H1 (cell line): ENCODE measurements around the gene EEPD1. TPM values are rescaled to one million over a fixed set of nuclear protein-coding genes. Genes with fewer than 3 reads are reported as not detected.

Source experiments
- CTCF ChIA-PET: fragments of 300-600 bp; sonication (Branson Sonifier 250); formaldehyde crosslinking; loops from one replicate; lab custom pipeline; 2021; ENCODE audit not compliant: partially characterized antibody; lab: Charles Lee
- POLR2A ChIA-PET: fragments of 300-600 bp; sonication (Branson Sonifier 250); formaldehyde crosslinking; loops from one replicate; lab custom pipeline; 2021; ENCODE audit warnings: inconsistent platforms; ENCODE audit not compliant: partially characterized antibody; lab: Charles Lee
- DNase-seq, 2 experiments: peaks; one replicate each; pipeline versions ENCODE4 v3.0.0 to v3.0.0-alpha.2; 2010 to 2022; ENCODE audit warnings: low spot score in 2 of 2, low read depth in 1 of 2, mixed read lengths in 1 of 2
- FAIRE-seq: peaks from 2 replicates; lab custom pipeline; 2011; peaks lifted over from hg19 to GRCh38; lab: Jason Lieb, UNC
- H2AFZ ChIP-seq: 2 replicates; pipeline ENCODE4 v1.8.1; 2012; ENCODE audit warnings: low read length, inconsistent platforms
- H2AK5ac ChIP-seq: 2 replicates; pipeline ENCODE4 v1.6.1; 2013; ENCODE audit warnings: low read depth, low read length
- H2BK120ac ChIP-seq: replicated peaks from 2 replicates; pipeline ENCODE3; 2013; ENCODE audit warnings: low read depth, low read length, inconsistent platforms
- H2BK12ac ChIP-seq: 2 replicates; pipeline ENCODE4 v1.6.1; 2013; ENCODE audit warnings: low read depth, low read length
- H2BK15ac ChIP-seq: 2 replicates; pipeline ENCODE4 v1.6.1; 2013; ENCODE audit warnings: low read length
- H2BK20ac ChIP-seq: 2 replicates; pipeline ENCODE4 v1.6.1; 2013; ENCODE audit warnings: low read length
- H2BK5ac ChIP-seq: 2 replicates; pipeline ENCODE4 v1.6.1; 2013; ENCODE audit warnings: low read depth, low read length
- H3K14ac ChIP-seq: 2 replicates; pipeline ENCODE4 v1.6.1; 2013; ENCODE audit warnings: inconsistent platforms; ENCODE audit not compliant: insufficient read length
- H3K18ac ChIP-seq: 2 replicates; pipeline ENCODE4 v1.6.1; 2013; ENCODE audit warnings: low read length; ENCODE audit errors: extremely low read depth
- H3K23ac ChIP-seq: 2 replicates; pipeline ENCODE4 v1.6.1; 2013; ENCODE audit warnings: inconsistent platforms; ENCODE audit not compliant: insufficient read length
- H3K23me2 ChIP-seq: 2 replicates; pipeline ENCODE4 v1.6.1; 2013; ENCODE audit warnings: low read depth, low read length
- H3K27ac ChIP-seq: 2 replicates; pipeline ENCODE4 v1.6.1; 2011; ENCODE audit warnings: low read depth, low read length, inconsistent platforms
- H3K27me3 ChIP-seq, 4 experiments: replicated peaks in 1 of 4; 1 replicate in 1 of 4; 2 replicates in 3 of 4; pipeline versions ENCODE4 v1.6.1 to v1.8.1; 2011 to 2013; ENCODE audit warnings: low read length in 3 of 4, mild to moderate bottlenecking in 3 of 4, inconsistent platforms in 2 of 4, mixed read lengths in 2 of 4, moderate library complexity in 1 of 4; ENCODE audit not compliant: control insufficient read depth in 3 of 4, insufficient read depth in 3 of 4; ENCODE audit errors: extremely low read depth in 1 of 4
- H3K36me3 ChIP-seq, 4 experiments: 2 replicates each; pipeline versions ENCODE4 v1.6.1 to v1.8.1; 2011 to 2013; ENCODE audit warnings: mild to moderate bottlenecking in 4 of 4, low read length in 3 of 4, moderate library complexity in 2 of 4, control low read depth in 1 of 4, inconsistent platforms in 1 of 4; ENCODE audit not compliant: insufficient read depth in 4 of 4, control insufficient read depth in 2 of 4
- H3K4ac ChIP-seq: replicated peaks from 2 replicates; pipeline ENCODE3; 2013; ENCODE audit warnings: low read length, low read depth, mixed read lengths, inconsistent platforms; ENCODE audit not compliant: insufficient read length
- H3K4me1 ChIP-seq, 4 experiments: replicated peaks in 1 of 4; 1 replicate in 1 of 4; 2 replicates in 3 of 4; pipeline versions ENCODE4 v1.6.1 to v1.8.1; 2011 to 2013; ENCODE audit warnings: low read length in 3 of 4, inconsistent platforms in 2 of 4, mixed read lengths in 1 of 4; ENCODE audit not compliant: insufficient read depth in 4 of 4, control insufficient read depth in 3 of 4
- H3K4me2 ChIP-seq, 2 experiments: 2 replicates each; pipeline versions ENCODE4 v1.6.1 to v1.8.1; 2011 to 2013; ENCODE audit warnings: low read depth in 2 of 2, low read length in 2 of 2, control low read depth in 1 of 2, inconsistent platforms in 1 of 2, mild to moderate bottlenecking in 1 of 2; ENCODE audit not compliant: insufficient read depth in 1 of 2
- H3K4me3 ChIP-seq, 4 experiments: fragments of 200-600, 300-600 bp in 1 of 4; sonication (generic), shearing (Covaris generic), sonication (Bioruptor Twin) in 1 of 4; 2 replicates each; pipeline versions ENCODE4 v1.5.1 to v1.8.1; 2011 to 2016; ENCODE audit warnings: low read length in 4 of 4, low read depth in 3 of 4, control low read depth in 2 of 4, inconsistent platforms in 2 of 4, mild to moderate bottlenecking in 2 of 4, mixed read lengths in 1 of 4, moderate library complexity in 1 of 4; ENCODE audit not compliant: insufficient read depth in 2 of 4; ENCODE audit errors: extremely low read depth in 1 of 4
- H3K56ac ChIP-seq: replicated peaks from 2 replicates; pipeline ENCODE3; 2013; ENCODE audit warnings: low read depth, mild to moderate bottlenecking, mixed read lengths, low read length, inconsistent platforms; ENCODE audit not compliant: insufficient read length
- H3K79me1 ChIP-seq: 2 replicates; pipeline ENCODE4 v1.6.1; 2013; ENCODE audit warnings: low read depth, low read length, control low read depth
- H3K79me2 ChIP-seq, 2 experiments: 2 replicates each; pipeline versions ENCODE4 v1.6.1 to v1.8.1; 2012 to 2013; ENCODE audit warnings: low read length in 2 of 2, mild to moderate bottlenecking in 2 of 2, inconsistent platforms in 1 of 2; ENCODE audit not compliant: insufficient read depth in 2 of 2, control insufficient read depth in 1 of 2
- H3K9ac ChIP-seq, 4 experiments: replicated peaks in 1 of 4; 1 replicate in 1 of 4; 2 replicates in 3 of 4; pipeline versions ENCODE4 v1.6.1 to v1.8.1; 2011 to 2013; ENCODE audit warnings: low read depth in 3 of 4, low read length in 3 of 4, control low read depth in 2 of 4, mild to moderate bottlenecking in 2 of 4, moderate library complexity in 2 of 4, inconsistent platforms in 1 of 4; ENCODE audit errors: extremely low read depth in 1 of 4
- H3K9me3 ChIP-seq, 2 experiments: 2 replicates each; pipeline versions ENCODE4 v1.6.1 to v1.8.1; 2012 to 2013; ENCODE audit warnings: mild to moderate bottlenecking in 2 of 2, moderate library complexity in 2 of 2, control low read depth in 1 of 2, inconsistent platforms in 1 of 2, low read depth in 1 of 2, low read length in 1 of 2, mixed read lengths in 1 of 2; ENCODE audit not compliant: insufficient read depth in 2 of 2
- H4K20me1 ChIP-seq, 2 experiments: replicated peaks in 1 of 2; 2 replicates each; pipeline versions ENCODE3 to v1.8.1; 2011 to 2013; ENCODE audit warnings: inconsistent platforms in 2 of 2, low read length in 2 of 2, mild to moderate bottlenecking in 1 of 2; ENCODE audit not compliant: insufficient read depth in 2 of 2, control insufficient read depth in 1 of 2
- H4K5ac ChIP-seq: 2 replicates; pipeline ENCODE4 v1.6.1; 2013; ENCODE audit warnings: low read length, low read depth, mixed read lengths, inconsistent platforms; ENCODE audit not compliant: insufficient read length
- H4K8ac ChIP-seq: 2 replicates; pipeline ENCODE4 v1.8.0; 2013; ENCODE audit warnings: mild to moderate bottlenecking, moderate library complexity, low read length, inconsistent platforms; ENCODE audit not compliant: insufficient read depth; ENCODE audit errors: extremely low read depth
- H4K91ac ChIP-seq: replicated peaks from 2 replicates; pipeline ENCODE3; 2013; ENCODE audit warnings: low read length, mixed read lengths, inconsistent platforms; ENCODE audit not compliant: insufficient read length
- BCL11A ChIP-seq, 2 experiments: IDR thresholded peaks; one replicate each; pipeline ENCODE4 v1.6.1; 2011; ENCODE audit warnings: low read depth in 2 of 2, low read length in 2 of 2, mild to moderate bottlenecking in 2 of 2
- BRCA1 ChIP-seq: IDR thresholded peaks from 2 replicates; pipeline ENCODE4 v1.6.1; 2012; ENCODE audit warnings: low read depth, low read length, improper control_type of control experiment
- KDM4A ChIP-seq: IDR thresholded peaks from one replicate; pipeline ENCODE4 v1.7.1; 2012; ENCODE audit warnings: low read depth, mild to moderate bottlenecking, moderate library complexity, low read length, inconsistent platforms; ENCODE audit not compliant: severe bottlenecking
- PHF8 ChIP-seq: fragments of 200-600 bp; sonication (generic); conservative IDR thresholded peaks from 2 replicates; pipeline ENCODE4 v1.7.1; 2012; ENCODE audit warnings: low read depth, mild to moderate bottlenecking, inconsistent platforms, low read length, moderate library complexity
- RBBP5 ChIP-seq: IDR thresholded peaks from 2 replicates; pipeline ENCODE4 v1.7.1; 2012; ENCODE audit warnings: low read depth, mild to moderate bottlenecking, inconsistent platforms, low read length, moderate library complexity, borderline replicate concordance
- RFX5 ChIP-seq: IDR thresholded peaks from 2 replicates; pipeline ENCODE4 v1.6.1; 2011; ENCODE audit warnings: low read depth, low read length, improper control_type of control experiment, borderline replicate concordance
- SP1 ChIP-seq: IDR thresholded peaks from 2 replicates; pipeline ENCODE4 v1.6.1; 2011; ENCODE audit warnings: low read depth, low read length
- SP4 ChIP-seq: IDR thresholded peaks from 2 replicates; pipeline ENCODE4 v1.6.1; 2012; ENCODE audit warnings: low read length, inconsistent platforms
- SRF ChIP-seq: IDR thresholded peaks from 2 replicates; pipeline ENCODE4 v1.6.1; 2011; ENCODE audit warnings: mild to moderate bottlenecking, low read depth, low read length, moderate library complexity
- WGBS, 2 experiments: shearing (Covaris generic) in 1 of 2; methylation state at CpG; one replicate each; pipeline versions ENCODE4 v1.1.6 to v1.1.7; 2013 to 2015; ENCODE audit warnings: low lambda C conversion rate in 2 of 2, mixed read lengths in 2 of 2, inconsistent platforms in 1 of 2, low coverage in 1 of 2, missing lambda C conversion rate in 1 of 2; ENCODE audit not compliant: insufficient replicate concordance in 2 of 2, insufficient coverage in 1 of 2, insufficient read length in 1 of 2; ENCODE audit errors: extremely low coverage in 1 of 2, missing lambda C conversion rate in 1 of 2; 5-methylcytosine and 5-hydroxymethylcytosine counted together
- polyA plus RNA-seq, 7 experiments: library from polyadenylated mRNA; depleted of rRNA in 3 of 7; stranded (reverse) in 5 of 7; unstranded in 2 of 7; fragments of >200 nt in 5 of 7; fragments of 200-250 nt in 2 of 7; gene quantifications; 1 replicate in 5 of 7; 2 replicates in 1 of 7; 4 replicates in 1 of 7; pipeline versions ENCODE4 v1.2.1 to v1.2.3, GENCODE V29; 2011 to 2013; ENCODE audit warnings: missing spikeins in 2 of 7, mixed read lengths in 2 of 7
- total RNA-seq: library from RNA; stranded (reverse); fragmentation: NEBNext Ultra II Directional; extraction: Animal tissue kit (Norgen Biotek cat#: 25700); gene quantifications from 2 replicates; pipeline ENCODE4 v1.2.1, GENCODE V29; 2021
- TF ChIP-seq, protein P1 (sequence below): IDR thresholded peaks from 2 replicates; pipeline ENCODE4 v1.6.1; 2012; ENCODE audit warnings: inconsistent platforms

EEPD1 gene
- total and polyA plus RNA-seq, 2 of the 8 experiments (the other 6 are each of a cell fraction or from before 2014, with no cell fraction given): 3.1 to 7.8 TPM

DNA sequence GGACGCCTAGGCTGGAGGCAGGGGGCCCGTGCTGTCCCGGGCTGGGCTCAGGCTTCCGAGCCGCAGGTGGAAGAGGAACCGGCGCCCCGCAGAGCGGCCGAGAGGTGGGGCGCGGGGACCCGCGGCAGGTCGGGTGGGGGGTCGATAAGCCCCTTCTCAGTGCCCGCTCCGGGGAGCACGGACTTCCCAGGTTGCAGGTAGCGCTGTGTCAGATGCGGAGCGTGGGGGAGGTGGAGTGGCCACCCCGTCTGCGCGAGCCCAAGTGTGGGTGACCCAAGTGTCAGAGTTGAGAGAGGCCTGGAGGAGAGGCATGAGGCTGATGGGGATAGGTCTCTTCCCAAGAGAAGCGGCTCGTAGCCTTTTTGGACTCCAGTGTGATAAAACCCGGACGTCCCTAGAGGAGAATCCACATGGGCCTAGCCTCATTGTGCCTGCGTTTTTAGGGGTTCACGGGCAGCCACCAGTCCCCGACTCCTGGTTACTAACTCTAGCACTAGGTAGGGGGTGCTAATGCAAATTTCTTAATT lies 580 bp downstream of the EEPD1 start:
- no peaks in the 10 kb centered on the region for H3K9me3 ChIP-seq
- H3K27ac ChIP-seq: no peak overlapping the region
- H3K18ac ChIP-seq: 0 out of 2 replicates have a peak overlapping the region, but pooled peaks have one; percentile 12
- FAIRE-seq: no peak
- H3K14ac ChIP-seq: peak overlapping the region; percentile 28
- peaks cover 2 to 14% (median 11%) of the 10 kb centered on the region in 4 experiments; a peak in 6 of 7 replicates for H3K4me1 ChIP-seq
- whole genome bisulfite sequencing, 2 experiments: 19% methylated on average over 17 of the region's 32 CpGs; no CpG with 5 or more reads in 1 of the 2 experiments
- H3K79me2 ChIP-seq: peaks cover 0 to 12% of the 10 kb centered on the region in 2 experiments; a peak in 1 of 4 replicates
- no peak overlapping the region for H3K23ac ChIP-seq
- H3K23me2 ChIP-seq: peaks cover 8% of the 10 kb centered on the region
- CTCF ChIA-PET: no interaction called here
- peak overlapping the region in 2 of 4 experiments; percentile 9 to 48; a peak in 4 of 7 replicates for H3K9ac ChIP-seq
- H2BK15ac ChIP-seq: no peak overlapping the region
- H2BK12ac ChIP-seq: no peak overlapping the region
- no peak overlapping the region; the same call in 1 of the 2 replicates for H2AFZ ChIP-seq
- no peak overlapping the region for H4K5ac ChIP-seq
- H3K4me2 ChIP-seq: peak overlapping the region; percentile 68 to 92
- peaks cover 5 to 10% of the 10 kb centered on the region in 2 experiments for H4K20me1 ChIP-seq
- peak overlapping the region; percentile 54 for H3K56ac ChIP-seq
- DNase-seq: peak in 1 of 2 experiments; percentile 53
- no peak overlapping the region for H3K4ac ChIP-seq
- no peak overlapping the region for H4K91ac ChIP-seq
- TF ChIP-seq SP1 (no peak), BCL11A (IDR thresholded peaks at IDR 0.05; ENCODE audit: low read depth in 2 of 2, low read length in 2 of 2) (no peak), SP4 (no peak), BRCA1 (no peak), RFX5 (no peak), RBBP5 (peak; percentile 38; the same call in 1 of the 2 replicates), KDM4A (peak; percentile 66), PHF8 (no peak), SRF (no peak)
- TF ChIP-seq, protein P1, sequence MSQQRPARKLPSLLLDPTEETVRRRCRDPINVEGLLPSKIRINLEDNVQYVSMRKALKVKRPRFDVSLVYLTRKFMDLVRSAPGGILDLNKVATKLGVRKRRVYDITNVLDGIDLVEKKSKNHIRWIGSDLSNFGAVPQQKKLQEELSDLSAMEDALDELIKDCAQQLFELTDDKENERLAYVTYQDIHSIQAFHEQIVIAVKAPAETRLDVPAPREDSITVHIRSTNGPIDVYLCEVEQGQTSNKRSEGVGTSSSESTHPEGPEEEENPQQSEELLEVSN: no peak
- TF ChIP-seq, all 59 proteins: peak for 2
- peaks cover 3% of the 10 kb centered on the region for H3K79me1 ChIP-seq
- peak overlapping the region; percentile 57 to 78 (median 67) for H3K4me3 ChIP-seq
- H4K8ac ChIP-seq: 0 out of 2 replicates have a peak overlapping the region, but pooled peaks have one; percentile 28
- H3K27me3 ChIP-seq: peaks cover 0 to 6% (median under 1%) of the 10 kb centered on the region in 4 experiments; a peak in 3 of 7 replicates
- H3K36me3 ChIP-seq: no peaks in the 10 kb centered on the region
- no peak overlapping the region for H2BK5ac ChIP-seq
- H2AK5ac ChIP-seq: no peak overlapping the region
- H2BK120ac ChIP-seq: no peak overlapping the region
- POLR2A ChIA-PET: no interaction called here
- no peak overlapping the region for H2BK20ac ChIP-seq
